A673 (cell line): ENCODE results near the gene HS1BP3. TPM values are rescaled to one million over a fixed set of nuclear protein-coding genes. Genes with fewer than 3 reads are reported as not detected.

Experiments
- BruUV-seq: library from RNA; stranded (reverse); fragments of 400-500 nt; replicated peaks from 2 replicates; lab custom pipeline; 2021; lab: Mats Ljungman, UMichigan
- CTCF ChIA-PET: fragments of 300-600 bp; sonication (Branson Sonifier 250); formaldehyde crosslinking; loops from one replicate; lab custom pipeline; 2022; ENCODE audit warnings: antibody characterized with exemption; lab: Charles Lee
- POLR2A ChIA-PET: fragments of 300-600 bp; sonication (Branson Sonifier 250); formaldehyde crosslinking; loops from one replicate; lab custom pipeline; 2022; ENCODE audit warnings: antibody characterized with exemption; ENCODE audit not compliant: low non-redundant PET; lab: Charles Lee
- DNase-seq: peaks from one replicate; pipeline ENCODE4 v3.0.0-alpha.2; 2015; ENCODE audit warnings: low spot score
- H3K27ac ChIP-seq: fragments of 200-600 bp; sonication (generic); 2 replicates; pipeline ENCODE4 v1.5.1; 2016; ENCODE audit warnings: mixed run types, low read depth, mild to moderate bottlenecking, mixed read lengths, antibody characterized with exemption, low read length; ENCODE audit not compliant: poor library complexity, severe bottlenecking
- H3K27me3 ChIP-seq: fragments of 200-600 bp; sonication (generic); replicated peaks from 2 replicates; pipeline ENCODE4 v1.6.1; 2017; ENCODE audit warnings: mixed run types, low read depth, mild to moderate bottlenecking, mixed read lengths, antibody characterized with exemption, low read length; ENCODE audit not compliant: insufficient read depth, poor library complexity
- H3K36me3 ChIP-seq: fragments of 200-600 bp; sonication (generic); 2 replicates; pipeline ENCODE4 v1.6.1; 2016; ENCODE audit warnings: mixed run types, mild to moderate bottlenecking, mixed read lengths, antibody characterized with exemption, low read length; ENCODE audit not compliant: insufficient read depth, poor library complexity, severe bottlenecking
- H3K4me1 ChIP-seq: fragments of 200-600 bp; sonication (generic); 2 replicates; pipeline ENCODE4 v1.6.1; 2017; ENCODE audit warnings: mixed run types, mild to moderate bottlenecking, mixed read lengths, antibody characterized with exemption, low read length; ENCODE audit not compliant: insufficient read depth, poor library complexity, severe bottlenecking
- H3K4me3 ChIP-seq: fragments of 200-600 bp; sonication (generic); 2 replicates; pipeline ENCODE4 v1.5.1; 2016; ENCODE audit warnings: low read depth, mixed run types, mild to moderate bottlenecking, mixed read lengths, low read length; ENCODE audit not compliant: poor library complexity, severe bottlenecking
- H3K9me3 ChIP-seq: fragments of 200-600 bp; sonication (generic); 2 replicates; pipeline ENCODE4 v1.6.1; 2016; ENCODE audit warnings: mixed run types, low read depth, mild to moderate bottlenecking, mixed read lengths, antibody characterized with exemption, low read length; ENCODE audit not compliant: poor library complexity, severe bottlenecking
- CTCF ChIP-seq: fragments of 300-800, 200-600 bp; sonication (generic); conservative IDR thresholded peaks from 2 replicates; pipeline ENCODE4 v1.5.1; 2017; ENCODE audit warnings: low read depth, mild to moderate bottlenecking, antibody characterized with exemption, low read length, moderate library complexity, mixed read lengths
- EZH2 ChIP-seq: fragments of 200-600 bp; sonication (generic); IDR thresholded peaks from 2 replicates; pipeline ENCODE4 v1.6.1; 2017; ENCODE audit warnings: borderline replicate concordance, low read depth, mild to moderate bottlenecking, mixed read lengths, antibody characterized with exemption, low read length; ENCODE audit not compliant: poor library complexity, severe bottlenecking
- intact Hi-C: fragments of 100-400 bp; cut with micrococcal nuclease; formaldehyde crosslinking; loops from one replicate; pipeline ENCODE4 v1.10.0; 2022; ENCODE audit not compliant: unreplicated experiment
- total RNA-seq: library from RNA; stranded (reverse); gene quantifications from 2 replicates; pipeline ENCODE4 v1.2.3, GENCODE V29; 2021

HS1BP3 gene
- total RNA-seq, 1 experiment from 2014 or later, result 12.6 TPM

- Histone ChIP-seq H3K4me1 (no peaks in the 10 kb centered on the region), H3K9me3 (no peaks in the 10 kb centered on the region), H3K36me3 (no peaks in the 10 kb centered on the region), H3K27me3 (no peaks in the 10 kb centered on the region), H3K27ac (no peak overlapping the region), H3K4me3 (no peak overlapping the region)
- CTCF ChIA-PET, result no interaction called here
- DNase-seq, result no peak
- intact Hi-C loops, result loop anchor here (10.0 kb wide), 1 partner anchor 417 kb away; the partner anchor contains the start of gene SDC1
- BruUV-seq, result no TSS peak
- TF ChIP-seq CTCF, result no peak
- TF ChIP-seq EZH2, result no peak
- POLR2A ChIA-PET, result no interaction called here
Observed at GRCh38 chr2:20641123-20641985, 9.5 kb downstream of the HS1BP3 start.

DNA sequence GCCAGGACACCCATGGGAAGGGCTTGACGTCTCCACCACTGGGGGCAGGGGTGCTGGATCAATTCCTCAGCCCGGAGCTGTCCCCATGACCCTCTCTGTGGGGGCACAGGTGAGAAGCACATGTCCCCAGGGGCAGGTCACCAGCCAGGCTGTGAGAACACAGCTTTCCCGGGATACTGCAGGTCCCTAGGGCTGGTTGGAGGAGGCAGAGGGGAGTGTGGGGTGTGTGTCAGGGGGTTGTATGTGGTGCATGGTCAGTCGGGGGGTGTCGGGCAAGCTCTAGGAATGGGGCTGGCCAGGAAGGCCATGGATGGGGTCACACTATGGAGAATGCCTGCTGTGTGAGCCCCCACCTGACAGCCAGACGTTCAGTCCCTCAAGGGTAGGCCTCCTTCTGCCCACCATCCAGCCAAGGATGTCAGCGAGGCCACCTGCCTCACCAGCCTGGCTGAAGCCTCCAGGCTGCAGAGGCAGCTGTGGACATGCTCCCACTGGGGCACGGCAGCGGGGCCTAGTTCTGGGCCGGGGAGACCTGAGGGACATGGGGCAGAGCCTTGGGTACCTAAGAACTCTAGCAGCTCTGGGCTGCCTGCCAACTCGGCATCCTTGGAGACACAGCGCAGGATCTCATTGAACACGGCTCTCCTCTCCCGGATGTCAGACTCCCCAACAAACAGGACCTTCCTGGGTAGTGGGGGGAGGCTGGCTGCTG lies 10.3 kb downstream of the HS1BP3 start:
- ChIA-PET POLR2A (no interaction called here), CTCF (no interaction called here)
- H3K4me1 ChIP-seq, result no peaks in the 10 kb centered on the region
- intact Hi-C loops, result loop anchor here (10.0 kb wide), 1 partner anchor 416 kb away; the partner anchor contains the start of gene SDC1
- DNase-seq, result no peak
- no peaks in the 10 kb centered on the region for H3K36me3 ChIP-seq
- H3K9me3 ChIP-seq, result no peaks in the 10 kb centered on the region
- no peak overlapping the region for H3K4me3 ChIP-seq
- no TSS peak for BruUV-seq
- no peak overlapping the region for H3K27ac ChIP-seq
- no peak for TF ChIP-seq EZH2
- TF ChIP-seq CTCF, result no peak
- no peaks in the 10 kb centered on the region for H3K27me3 ChIP-seq

GRCh38 chr2:20638646-20639430 lies 12.1 kb downstream of the HS1BP3 start:
- Histone ChIP-seq H3K27me3 (no peaks in the 10 kb centered on the region), H3K27ac (no peak overlapping the region), H3K4me3 (no peak overlapping the region), H3K9me3 (no peaks in the 10 kb centered on the region), H3K36me3 (no peaks in the 10 kb centered on the region), H3K4me1 (no peaks in the 10 kb centered on the region)
- TF ChIP-seq CTCF (no peak), EZH2 (no peak)
- no peak for DNase-seq
- ChIA-PET POLR2A (no interaction called here), CTCF (interaction anchor here (0.5 kb wide), 1 partner anchor 269 kb away, joined by 6 read pairs; no protein-coding TSS in a partner anchor)
- BruUV-seq, result no TSS peak
- intact Hi-C loops, result no loop called here
